Right renal cortex interstitium (tissue), 3 donors: Measurements from ENCODE around the gene NAB1. TPM values are rescaled to one million over a fixed set of nuclear protein-coding genes. Genes with fewer than 3 reads are reported as not detected.

ENCODE experiments used
- DNase-seq, 3 donors: peaks; one replicate each; pipeline ENCODE4 v3.0.0-alpha.2; 2013; ENCODE audit warnings: low read depth in 3 of 3, low spot score in 2 of 3
- polyA plus RNA-seq, 3 donors: library from polyadenylated mRNA; unstranded; fragments of 120-200 nt; gene quantifications; one replicate each; pipeline ENCODE4 v1.2.1, GENCODE V29; 2013; ENCODE audit not compliant: insufficient read length in 3 of 3

NAB1 gene
- polyA plus RNA-seq, 3 donors: 64.3 to 69.1 (median 68.0) TPM

- DNase-seq: no peak
These were observed 18.0 kb downstream of the NAB1 start for GRCh38 chr2:190666895-190667294.

GRCh38 chr2:190668892-190669291 lies 20.0 kb downstream of the NAB1 start:
- no peak for DNase-seq

- DNase-seq: no peak
These were observed 21.5 kb downstream of the NAB1 start for GRCh38 chr2:190670182-190670946.

GRCh38 chr2:190674966-190675650 lies 26.2 kb downstream of the NAB1 start:
- DNase-seq: no peak

DNA sequence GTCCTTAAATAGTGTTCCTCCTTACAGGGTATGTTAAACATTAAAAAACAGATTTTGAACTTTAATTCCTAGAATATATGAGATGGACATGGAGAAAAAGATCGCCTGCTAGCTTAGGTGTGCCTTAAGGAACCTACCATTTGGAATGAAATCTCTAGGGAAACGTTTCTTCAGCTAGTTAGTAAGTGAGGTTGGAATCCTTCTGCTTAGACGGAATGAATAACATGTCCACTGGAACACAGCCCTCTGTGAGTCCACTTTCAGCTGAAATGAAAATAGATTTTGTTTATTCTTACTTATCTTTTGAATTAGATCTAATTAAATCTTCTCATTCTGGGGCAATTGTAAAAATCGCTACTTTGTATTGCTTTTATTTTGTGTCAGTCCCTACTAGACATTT lies 28.4 kb downstream of the NAB1 start:
- DNase-seq: no peak

DNA sequence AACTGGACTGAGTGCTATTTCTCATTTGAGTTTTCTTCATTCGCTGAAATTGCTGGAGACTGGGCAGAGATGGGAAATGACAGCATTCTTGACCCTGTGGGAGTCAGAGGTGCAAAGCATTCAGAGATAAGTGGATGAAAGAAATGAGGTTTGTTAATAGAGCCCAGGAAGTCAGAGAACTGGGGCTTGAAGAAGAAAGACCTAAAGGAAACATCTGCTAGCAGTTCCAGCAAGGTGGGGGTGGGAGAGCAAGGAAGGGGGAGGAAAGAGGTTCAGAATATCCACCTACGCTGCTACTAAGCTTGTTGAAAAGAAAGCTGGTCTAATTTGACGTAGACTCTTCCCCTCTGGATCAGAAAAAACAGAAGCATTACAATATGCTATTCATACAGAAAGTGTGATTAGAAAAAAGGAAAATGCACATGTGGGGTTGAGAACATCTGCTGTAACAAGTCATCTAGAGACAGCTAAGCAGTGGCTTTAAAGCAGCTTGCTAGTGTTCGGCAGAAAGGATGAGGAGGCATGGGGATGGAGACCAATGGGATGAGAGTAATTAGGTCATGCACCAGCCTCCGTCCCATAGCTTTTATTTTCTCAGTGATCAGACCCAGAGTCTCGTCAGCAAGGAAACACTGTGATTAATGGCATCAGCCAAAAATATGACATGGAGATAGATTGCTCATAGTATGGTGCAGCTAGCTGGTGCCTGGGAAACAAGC lies 29.7 kb downstream of the NAB1 start:
- no peak for DNase-seq

- no peak for DNase-seq
These were observed 30.5 kb downstream of the NAB1 start for GRCh38 chr2:190679391-190679790.

DNA sequence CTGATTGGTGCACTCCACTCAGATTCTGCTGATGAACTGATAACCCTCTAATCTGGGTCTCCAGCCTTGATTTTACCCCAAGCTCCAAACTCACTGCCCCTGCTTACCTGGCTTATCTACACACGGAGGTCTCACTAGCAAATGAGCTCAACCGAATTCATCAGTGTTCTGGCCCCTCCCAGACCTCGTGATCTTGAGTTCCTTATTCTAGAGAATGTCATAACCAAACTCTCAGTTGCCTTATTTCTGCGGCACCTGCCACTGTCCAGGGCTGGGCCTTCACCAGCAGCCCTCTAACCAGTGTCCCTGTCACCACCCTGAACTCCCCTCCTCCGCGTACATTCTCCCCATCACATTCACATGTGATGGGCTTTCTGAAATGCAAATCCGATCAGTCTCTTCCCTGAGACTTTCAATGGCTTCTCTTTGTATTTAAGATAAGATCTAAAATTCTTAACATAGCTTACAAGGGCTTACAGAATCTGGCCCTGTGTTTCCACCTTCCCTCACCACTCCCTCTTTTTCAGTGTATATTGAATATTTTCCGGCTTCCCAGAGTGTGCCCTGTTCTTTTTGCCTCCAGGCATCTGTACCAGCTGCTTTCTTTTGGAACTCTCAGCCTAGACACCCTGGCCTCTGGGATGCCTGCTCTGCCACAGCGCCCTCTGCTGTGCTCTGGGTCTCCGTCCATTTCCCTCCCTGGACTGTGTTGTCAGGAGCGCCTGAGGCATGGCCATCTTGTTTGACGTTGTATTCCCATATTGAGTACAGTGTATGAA lies 31.1 kb downstream of the NAB1 start:
- no peak for DNase-seq

DNA sequence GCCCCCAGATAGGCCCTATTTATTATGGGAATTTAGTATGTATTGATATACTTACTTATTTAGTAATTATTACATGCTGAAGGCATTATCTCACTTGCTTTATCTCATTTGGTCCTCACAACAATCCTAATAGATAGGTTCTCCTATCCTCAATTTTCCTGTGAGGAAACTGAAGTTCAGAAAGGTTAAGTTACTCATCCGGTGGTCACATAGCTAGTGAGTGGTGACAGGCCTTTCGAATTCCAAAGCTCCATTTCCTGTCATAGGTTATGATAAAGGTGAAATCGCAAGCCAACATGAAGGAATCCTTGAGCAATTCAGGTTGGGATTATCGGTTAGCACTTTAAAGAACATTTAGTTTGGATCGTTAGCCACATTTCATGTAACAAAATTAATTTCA lies 33.3 kb downstream of the NAB1 start:
- no peak for DNase-seq

- no peak for DNase-seq
These were observed 34.9 kb downstream of the NAB1 start for GRCh38 chr2:190683802-190684201.

DNA sequence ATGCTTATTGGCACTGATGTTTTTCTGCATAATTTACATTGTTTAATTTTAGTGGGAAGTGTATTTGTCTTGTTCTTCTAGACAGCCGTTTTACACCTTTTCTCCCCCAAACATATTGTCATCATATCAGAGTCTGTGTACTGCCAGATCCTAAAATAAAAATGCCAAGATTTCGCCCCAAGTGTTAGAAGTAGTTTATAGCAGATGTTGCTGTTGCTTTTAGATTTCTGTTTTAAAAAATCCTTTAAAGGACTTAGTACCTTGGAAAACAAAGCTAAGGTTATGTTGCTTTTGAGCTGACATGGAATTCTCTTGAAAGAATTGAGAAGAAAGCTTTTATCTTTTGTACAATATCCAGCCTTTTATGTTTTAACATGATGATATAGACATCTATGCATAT lies 36.0 kb downstream of the NAB1 start:
- DNase-seq: no peak

DNA sequence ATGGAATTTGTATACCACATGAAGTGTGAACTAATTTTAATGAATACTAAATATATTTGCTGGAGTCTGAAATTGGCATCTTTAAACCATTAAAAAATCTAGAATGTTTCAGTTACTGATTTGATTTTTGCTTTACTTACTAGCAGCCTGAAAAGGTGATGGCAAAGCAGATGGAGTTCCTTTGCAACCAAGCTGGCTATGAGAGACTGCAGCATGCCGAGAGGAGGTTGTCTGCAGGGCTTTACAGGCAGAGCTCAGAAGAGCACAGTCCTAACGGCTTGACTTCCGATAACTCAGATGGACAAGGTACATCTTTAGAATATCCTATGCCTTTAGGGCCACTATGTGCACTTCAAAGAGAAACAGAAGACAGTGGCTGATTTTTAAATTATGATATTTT lies 36.5 kb downstream of the NAB1 start:
- no peak for DNase-seq

DNA sequence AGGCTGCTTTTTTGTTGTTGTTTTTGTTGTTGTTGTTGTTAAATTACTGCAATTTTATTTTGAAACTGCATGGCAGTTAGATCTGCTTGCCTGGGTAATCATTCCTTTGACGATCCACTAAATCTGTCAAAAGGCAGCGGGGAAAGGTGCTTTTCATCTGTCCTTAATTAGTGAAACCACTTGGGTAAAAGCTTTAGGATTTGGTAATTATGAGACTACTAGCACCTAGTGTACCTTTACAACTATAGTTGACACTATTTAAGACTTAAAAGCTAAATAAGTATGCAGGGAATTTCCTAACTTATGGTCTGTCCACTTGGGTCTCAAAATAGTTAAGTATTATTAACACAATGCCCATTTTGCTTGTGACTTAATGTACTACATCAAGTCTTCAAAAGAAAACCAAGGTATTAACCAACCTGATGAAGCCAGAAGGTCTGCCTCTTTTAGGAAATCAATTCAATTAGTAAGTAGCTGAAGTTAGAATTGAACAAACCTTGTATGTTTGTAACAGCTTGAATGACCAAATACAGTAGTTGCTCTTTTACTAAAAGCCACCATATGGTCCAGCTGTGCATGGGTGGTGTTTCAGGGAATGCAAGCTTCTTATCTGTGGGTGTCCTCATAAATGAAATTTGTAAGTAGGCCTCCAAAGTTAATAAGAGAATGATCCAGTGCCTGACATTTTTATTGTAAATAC lies 44.8 kb downstream of the NAB1 start:
- DNase-seq: no peak

DNA sequence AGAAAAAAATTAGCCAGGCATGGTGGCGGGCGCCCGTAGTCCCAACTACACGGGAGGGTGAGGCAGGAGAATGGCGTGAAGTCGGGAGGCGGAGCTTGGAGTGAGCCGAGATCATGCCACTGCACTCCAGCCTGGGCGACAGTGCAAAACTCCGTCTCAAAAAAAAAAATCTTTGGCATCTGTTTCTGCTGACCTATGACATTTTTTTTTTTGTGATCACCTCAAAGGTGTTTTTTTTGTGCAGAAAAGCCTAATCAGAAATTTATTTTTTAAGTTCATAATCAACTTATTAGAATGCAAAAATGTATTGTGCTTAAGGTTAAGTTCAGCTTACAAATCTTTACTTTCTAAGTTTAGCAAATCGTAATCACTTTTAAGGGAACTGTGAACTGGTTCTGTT lies 45.6 kb downstream of the NAB1 start:
- DNase-seq: no peak

DNA sequence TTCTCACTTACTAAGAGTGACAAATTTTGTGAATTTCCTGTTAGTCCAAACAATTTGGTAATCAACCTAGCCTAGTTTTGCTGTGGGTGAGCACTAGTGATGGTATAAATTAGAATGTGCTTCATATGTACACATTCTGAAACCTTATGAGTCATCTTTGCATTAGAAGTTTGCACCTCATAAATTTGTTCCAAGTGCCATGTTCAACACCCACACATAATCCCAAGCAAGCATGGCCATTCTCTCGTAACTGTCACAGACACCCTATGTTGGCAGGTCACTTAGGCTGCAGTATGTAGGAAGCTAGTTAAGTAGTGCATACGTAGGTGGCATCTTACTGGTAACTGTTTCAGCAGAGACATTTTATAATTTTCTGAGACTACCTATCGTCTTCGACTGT lies 46.9 kb downstream of the NAB1 start:
- DNase-seq: no peak

- peak in 1 of 3 donors; percentile 49 for DNase-seq
These were observed 48.0 kb downstream of the NAB1 start for GRCh38 chr2:190696792-190697398.

- no peak for DNase-seq
These were observed 48.5 kb downstream of the NAB1 start for GRCh38 chr2:190697421-190697820.

GRCh38 chr2:190698895-190699294 lies 50.0 kb downstream of the NAB1 start:
- DNase-seq: no peak

- no peak for DNase-seq
These were observed 52.7 kb downstream of the NAB1 start for GRCh38 chr2:190701586-190701985.

- no peak for DNase-seq
These were observed 56.4 kb downstream of the NAB1 start for GRCh38 chr2:190705280-190705679.
